Gastroesophageal sphincter (tissue), 3 donors: Measurements from ENCODE around the gene ADARB1.

Experiments used
- EP300 ChIP-seq: sonication (generic); formaldehyde crosslinking; IDR thresholded peaks from one replicate; pipeline ENCODE4 v1.6.1; 2017; ENCODE audit warnings: antibody characterized with exemption, mild to moderate bottlenecking
- POLR2A ChIP-seq, 2 donors: fragments of 450-650 bp; IDR thresholded peaks; one replicate each; pipeline ENCODE4 v1.6.1; 2017; ENCODE audit warnings: antibody characterized with exemption in 2 of 2, mild to moderate bottlenecking in 2 of 2, moderate library complexity in 1 of 2
- TF ChIP-seq, protein P1 (sequence below), 4 experiments: fragments of 200-600 bp in 2 of 4; fragments of 450-650 bp in 2 of 4; sonication (generic) in 1 of 4; IDR thresholded peaks; one replicate each; pipeline ENCODE4 v1.5.1; 2017 to 2019; ENCODE audit warnings: antibody characterized with exemption in 4 of 4, mild to moderate bottlenecking in 2 of 4, moderate library complexity in 2 of 4

DNA sequence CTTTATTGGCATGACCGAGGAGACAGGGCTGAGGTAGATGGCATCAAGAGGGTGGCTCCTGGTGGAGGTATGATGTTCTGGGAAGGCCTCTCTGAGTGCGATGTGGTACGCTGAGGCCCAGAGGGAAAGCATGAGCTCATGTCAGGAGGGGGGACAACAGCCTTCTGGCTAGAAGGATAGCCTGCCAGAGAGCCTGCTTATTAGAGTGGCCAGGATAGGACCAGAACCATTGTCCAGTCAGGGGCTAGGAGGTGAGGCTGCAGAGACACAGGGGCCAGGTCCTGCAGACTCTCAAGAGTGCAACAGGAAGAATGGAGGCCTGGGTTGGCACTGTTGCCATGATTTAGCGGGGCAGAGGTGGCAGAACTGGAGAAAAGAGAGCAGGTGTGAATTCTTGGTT, 7.3 kb downstream of the ADARB1 start:
- TF ChIP-seq POLR2A (IDR thresholded peaks at IDR 0.05) (no peak), EP300 (no peak)
- TF ChIP-seq, protein P1, sequence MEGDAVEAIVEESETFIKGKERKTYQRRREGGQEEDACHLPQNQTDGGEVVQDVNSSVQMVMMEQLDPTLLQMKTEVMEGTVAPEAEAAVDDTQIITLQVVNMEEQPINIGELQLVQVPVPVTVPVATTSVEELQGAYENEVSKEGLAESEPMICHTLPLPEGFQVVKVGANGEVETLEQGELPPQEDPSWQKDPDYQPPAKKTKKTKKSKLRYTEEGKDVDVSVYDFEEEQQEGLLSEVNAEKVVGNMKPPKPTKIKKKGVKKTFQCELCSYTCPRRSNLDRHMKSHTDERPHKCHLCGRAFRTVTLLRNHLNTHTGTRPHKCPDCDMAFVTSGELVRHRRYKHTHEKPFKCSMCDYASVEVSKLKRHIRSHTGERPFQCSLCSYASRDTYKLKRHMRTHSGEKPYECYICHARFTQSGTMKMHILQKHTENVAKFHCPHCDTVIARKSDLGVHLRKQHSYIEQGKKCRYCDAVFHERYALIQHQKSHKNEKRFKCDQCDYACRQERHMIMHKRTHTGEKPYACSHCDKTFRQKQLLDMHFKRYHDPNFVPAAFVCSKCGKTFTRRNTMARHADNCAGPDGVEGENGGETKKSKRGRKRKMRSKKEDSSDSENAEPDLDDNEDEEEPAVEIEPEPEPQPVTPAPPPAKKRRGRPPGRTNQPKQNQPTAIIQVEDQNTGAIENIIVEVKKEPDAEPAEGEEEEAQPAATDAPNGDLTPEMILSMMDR (IDR thresholded peaks at IDR 0.05) = no peak
